Activated naive CD8-positive, alpha-beta T cell treated with anti-CD3 and anti-CD28 coated beads for 36 hours (primary cell): ENCODE measurements around the gene TBC1D10B. TPM values are rescaled to one million over a fixed set of nuclear protein-coding genes. Genes with fewer than 3 reads are reported as not detected.
A peak's percentile ranks its signal among the peaks of the same experiment; 100 is the strongest.

Experiments used
- DNase-seq: peaks from one replicate; pipeline ENCODE4 v3.0.0; 2021
- H3K27ac Mint-ChIP-seq: one replicate; pipeline ENCODE4 v1.8.0; 2022; ENCODE audit warnings: mild to moderate bottlenecking, moderate library complexity, mixed read lengths
- H3K27me3 Mint-ChIP-seq: one replicate; pipeline ENCODE4 v1.8.0; 2022; ENCODE audit warnings: mild to moderate bottlenecking, mixed read lengths
- H3K36me3 Mint-ChIP-seq: one replicate; pipeline ENCODE4 v1.8.0; 2021; ENCODE audit warnings: mild to moderate bottlenecking, mixed read lengths
- H3K4me1 Mint-ChIP-seq: one replicate; pipeline ENCODE4 v1.8.0; 2021; ENCODE audit warnings: mixed read lengths
- H3K4me3 Mint-ChIP-seq: one replicate; pipeline ENCODE4 v1.8.0; 2022; ENCODE audit warnings: mild to moderate bottlenecking, moderate library complexity, mixed read lengths
- H3K9me3 Mint-ChIP-seq: one replicate; pipeline ENCODE4 v1.8.0; 2022; ENCODE audit warnings: mixed read lengths
- total RNA-seq, 2 experiments: library from RNA; stranded (reverse); gene quantifications; one replicate each; pipeline ENCODE4 v1.2.3, GENCODE V29; 2021

The TBC1D10B gene
- 10 to 100 TPM; 43.2 to 45.7 TPM for total RNA-seq

- Mint-ChIP-seq H3K27me3 (peaks cover 4% of the 10 kb centered on the region), H3K9me3 (no peaks in the 10 kb centered on the region), H3K27ac (peak within 1 kb of the TSS; percentile 94), H3K4me3 (peak within 1 kb of the TSS; percentile 93), H3K4me1 (peaks cover 35% of the 10 kb centered on the region), H3K36me3 (peaks cover 10% of the 10 kb centered on the region)
- peak; percentile 98 for DNase-seq
These were observed at the start of gene TBC1D10B for GRCh38 chr16:30370456-30371247. TBC1D10B (minus strand) TSS chr16:30370494; CDS start chr16:30370183, 311 bp downstream.

GRCh38 chr16:30418350-30419181 lies 48.3 kb upstream of the TBC1D10B start:
- H3K36me3 Mint-ChIP-seq, result peaks cover 41% of the 10 kb centered on the region
- H3K9me3 Mint-ChIP-seq, result no peaks in the 10 kb centered on the region
- H3K4me1 Mint-ChIP-seq, result peaks cover 35% of the 10 kb centered on the region
- H3K27me3 Mint-ChIP-seq, result no peaks in the 10 kb centered on the region
- peak overlapping the region; percentile 77 for H3K27ac Mint-ChIP-seq
- peak overlapping the region; percentile 69 for H3K4me3 Mint-ChIP-seq
- DNase-seq, result no peak

- Mint-ChIP-seq H3K4me3 (peak overlapping the region; percentile 69), H3K27ac (no peak overlapping the region), H3K9me3 (no peaks in the 10 kb centered on the region), H3K27me3 (no peaks in the 10 kb centered on the region), H3K36me3 (peaks cover 40% of the 10 kb centered on the region), H3K4me1 (peaks cover 35% of the 10 kb centered on the region)
- DNase-seq, result peak; percentile 92
These were observed 47.4 kb upstream of the TBC1D10B start for GRCh38 chr16:30417529-30418349.

GRCh38 chr16:30416624-30417528 lies 46.6 kb upstream of the TBC1D10B start:
- Mint-ChIP-seq H3K27ac (peak overlapping the region; percentile 12), H3K27me3 (no peaks in the 10 kb centered on the region)
- DNase-seq, result no peak

GRCh38 chr16:30416047-30416603 lies 45.8 kb upstream of the TBC1D10B start:
- Mint-ChIP-seq H3K27me3 (no peaks in the 10 kb centered on the region), H3K9me3 (no peaks in the 10 kb centered on the region), H3K36me3 (peaks cover 36% of the 10 kb centered on the region), H3K27ac (peak overlapping the region; percentile 34), H3K4me1 (peaks cover 42% of the 10 kb centered on the region), H3K4me3 (no peak overlapping the region)
- no peak for DNase-seq

More at GRCh38 chr16:30416624-30417528, 46.6 kb upstream of the TBC1D10B start:
- peak overlapping the region; percentile 5 for H3K4me3 Mint-ChIP-seq
- H3K36me3 Mint-ChIP-seq, result peaks cover 39% of the 10 kb centered on the region
- H3K9me3 Mint-ChIP-seq, result no peaks in the 10 kb centered on the region
- H3K4me1 Mint-ChIP-seq, result peaks cover 39% of the 10 kb centered on the region

GRCh38 chr16:30414159-30414558 lies 43.9 kb upstream of the TBC1D10B start:
- no peak overlapping the region for H3K4me3 Mint-ChIP-seq
- no peak for DNase-seq
- H3K4me1 Mint-ChIP-seq, result peaks cover 44% of the 10 kb centered on the region
- H3K27ac Mint-ChIP-seq, result no peak overlapping the region
- H3K27me3 Mint-ChIP-seq, result no peaks in the 10 kb centered on the region
- peaks cover 29% of the 10 kb centered on the region for H3K36me3 Mint-ChIP-seq
- H3K9me3 Mint-ChIP-seq, result no peaks in the 10 kb centered on the region

- Mint-ChIP-seq H3K27me3 (no peaks in the 10 kb centered on the region), H3K4me3 (no peak overlapping the region), H3K27ac (no peak overlapping the region), H3K4me1 (peaks cover 43% of the 10 kb centered on the region), H3K9me3 (no peaks in the 10 kb centered on the region), H3K36me3 (peaks cover 21% of the 10 kb centered on the region)
- DNase-seq, result no peak
These were observed 43.0 kb upstream of the TBC1D10B start for GRCh38 chr16:30413112-30413806.

GRCh38 chr16:30409125-30410060 lies 39.1 kb upstream of the TBC1D10B start:
- peak overlapping the region; percentile 98 for H3K4me3 Mint-ChIP-seq
- H3K27ac Mint-ChIP-seq, result peak overlapping the region; percentile 34
- peaks cover 3% of the 10 kb centered on the region for H3K27me3 Mint-ChIP-seq
- H3K4me1 Mint-ChIP-seq, result peaks cover 35% of the 10 kb centered on the region
- no peaks in the 10 kb centered on the region for H3K9me3 Mint-ChIP-seq
- peaks cover 6% of the 10 kb centered on the region for H3K36me3 Mint-ChIP-seq
- DNase-seq, result peak; percentile 90

- Mint-ChIP-seq H3K9me3 (no peaks in the 10 kb centered on the region), H3K27me3 (peaks cover 3% of the 10 kb centered on the region), H3K27ac (peak overlapping the region; percentile 80), H3K36me3 (peaks cover 6% of the 10 kb centered on the region), H3K4me3 (peak overlapping the region; percentile 98), H3K4me1 (peaks cover 31% of the 10 kb centered on the region)
- DNase-seq, result no peak
These were observed 37.7 kb upstream of the TBC1D10B start for GRCh38 chr16:30407804-30408534.

- H3K4me3 Mint-ChIP-seq, result peak within 1 kb of the TSS; percentile 98
- DNase-seq, result peak; percentile 90
These were observed 37.0 kb upstream of the TBC1D10B start, which contains the start of gene ZNF771 for GRCh38 chr16:30407102-30407803. ZNF771 (plus strand) TSS chr16:30407606; CDS start chr16:30408054, 448 bp downstream.

GRCh38 chr16:30406795-30407101 lies 36.5 kb upstream of the TBC1D10B start:
- Mint-ChIP-seq H3K4me3 (peak overlapping the region; percentile 98), H3K27ac (peak overlapping the region; percentile 99), H3K4me1 (peaks cover 25% of the 10 kb centered on the region), H3K27me3 (peaks cover 3% of the 10 kb centered on the region), H3K36me3 (peaks cover 4% of the 10 kb centered on the region), H3K9me3 (no peaks in the 10 kb centered on the region)
- no peak for DNase-seq

More at GRCh38 chr16:30407102-30407803, 37.0 kb upstream of the TBC1D10B start, which contains the start of gene ZNF771:
- no peaks in the 10 kb centered on the region for H3K9me3 Mint-ChIP-seq
- H3K36me3 Mint-ChIP-seq, result peaks cover 6% of the 10 kb centered on the region
- peak within 1 kb of the TSS; percentile 99 for H3K27ac Mint-ChIP-seq
- peaks cover 30% of the 10 kb centered on the region for H3K4me1 Mint-ChIP-seq
- H3K27me3 Mint-ChIP-seq, result peaks cover 3% of the 10 kb centered on the region
